HEK293 (cell line): ENCODE data around the gene AURKB.

Experiments used
- BCL11A ChIP-seq: fragments of 450-650 bp; formaldehyde crosslinking; IDR thresholded peaks from 2 replicates; pipeline ENCODE4 v1.5.1; 2016; ENCODE audit warnings: low read depth, missing biosample characterization, missing genetic modification characterization
- FEZF1 ChIP-seq: fragments of 450-650 bp; formaldehyde crosslinking; IDR thresholded peaks from 2 replicates; pipeline ENCODE4 v1.5.1; 2016; ENCODE audit warnings: missing biosample characterization, missing genetic modification characterization
- ZNF223 ChIP-seq: fragments of 450-650 bp; formaldehyde crosslinking; IDR thresholded peaks from 2 replicates; pipeline ENCODE4 v1.5.1; 2016; ENCODE audit warnings: missing biosample characterization, missing genetic modification characterization
- ZNF426 ChIP-seq: fragments of 450-650 bp; formaldehyde crosslinking; IDR thresholded peaks from 2 replicates; pipeline ENCODE4 v1.5.1; 2017; ENCODE audit warnings: missing biosample characterization, missing genetic modification characterization, mild to moderate bottlenecking, inconsistent platforms, moderate library complexity
- ZNF624 ChIP-seq: fragments of 450-650 bp; formaldehyde crosslinking; IDR thresholded peaks from 2 replicates; pipeline ENCODE4 v1.5.1; 2017; ENCODE audit warnings: missing biosample characterization, missing genetic modification characterization
- ZNF768 ChIP-seq: fragments of 450-650 bp; formaldehyde crosslinking; IDR thresholded peaks from 2 replicates; pipeline ENCODE4 v1.5.1; 2018; ENCODE audit warnings: missing biosample characterization, mild to moderate bottlenecking, missing genetic modification characterization
- TF ChIP-seq, protein P1 (sequence below): fragments of 450-650 bp; formaldehyde crosslinking; IDR thresholded peaks from 2 replicates; pipeline ENCODE4 v1.5.1; 2016; ENCODE audit warnings: missing biosample characterization, missing genetic modification characterization
- TF ChIP-seq, protein P2 (sequence below): fragments of 450-650 bp; formaldehyde crosslinking; IDR thresholded peaks from 2 replicates; pipeline ENCODE4 v1.5.1; 2016; ENCODE audit warnings: missing biosample characterization, missing genetic modification characterization
- TF ChIP-seq, protein P3 (sequence below): fragments of 450-650 bp; formaldehyde crosslinking; IDR thresholded peaks from 2 replicates; pipeline ENCODE4 v1.5.1; 2016; ENCODE audit warnings: missing biosample characterization, missing genetic modification characterization, borderline replicate concordance
- TF ChIP-seq, protein P4 (sequence below): fragments of 450-650 bp; formaldehyde crosslinking; optimal IDR thresholded peaks from 2 replicates; pipeline ENCODE3; 2016; ENCODE audit warnings: missing biosample characterization, mild to moderate bottlenecking, missing genetic modification characterization
- TF ChIP-seq, protein P5 (sequence below): fragments of 450-650 bp; formaldehyde crosslinking; IDR thresholded peaks from 2 replicates; pipeline ENCODE4 v1.5.0; 2017; ENCODE audit warnings: missing biosample characterization, missing genetic modification characterization, borderline replicate concordance

DNA sequence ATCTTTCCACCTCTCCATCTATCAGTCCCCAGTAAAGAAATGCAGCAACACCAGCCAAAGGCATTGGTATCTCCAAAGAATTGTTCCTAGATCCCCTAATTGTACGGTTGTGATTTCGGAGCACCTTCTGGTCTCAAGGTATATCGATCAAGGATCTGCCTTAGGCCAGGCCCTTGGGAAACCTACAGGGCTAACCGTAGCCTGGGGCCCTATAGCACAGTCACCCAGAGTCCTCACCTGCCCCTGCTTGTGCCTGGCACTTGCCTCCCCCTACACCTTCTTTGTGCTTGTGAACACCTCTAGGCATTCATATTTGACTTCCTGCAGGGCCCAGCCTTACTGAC, 16.8 kb upstream of the AURKB start:
- TF ChIP-seq ZNF223 (no peak), FEZF1 (no peak), ZNF768 (tag by site-specific recombination) (no peak), ZNF624 (tag by site-specific recombination) (no peak), BCL11A (no peak), ZNF426 (tag by site-specific recombination) (no peak)
- TF ChIP-seq, protein P1, sequence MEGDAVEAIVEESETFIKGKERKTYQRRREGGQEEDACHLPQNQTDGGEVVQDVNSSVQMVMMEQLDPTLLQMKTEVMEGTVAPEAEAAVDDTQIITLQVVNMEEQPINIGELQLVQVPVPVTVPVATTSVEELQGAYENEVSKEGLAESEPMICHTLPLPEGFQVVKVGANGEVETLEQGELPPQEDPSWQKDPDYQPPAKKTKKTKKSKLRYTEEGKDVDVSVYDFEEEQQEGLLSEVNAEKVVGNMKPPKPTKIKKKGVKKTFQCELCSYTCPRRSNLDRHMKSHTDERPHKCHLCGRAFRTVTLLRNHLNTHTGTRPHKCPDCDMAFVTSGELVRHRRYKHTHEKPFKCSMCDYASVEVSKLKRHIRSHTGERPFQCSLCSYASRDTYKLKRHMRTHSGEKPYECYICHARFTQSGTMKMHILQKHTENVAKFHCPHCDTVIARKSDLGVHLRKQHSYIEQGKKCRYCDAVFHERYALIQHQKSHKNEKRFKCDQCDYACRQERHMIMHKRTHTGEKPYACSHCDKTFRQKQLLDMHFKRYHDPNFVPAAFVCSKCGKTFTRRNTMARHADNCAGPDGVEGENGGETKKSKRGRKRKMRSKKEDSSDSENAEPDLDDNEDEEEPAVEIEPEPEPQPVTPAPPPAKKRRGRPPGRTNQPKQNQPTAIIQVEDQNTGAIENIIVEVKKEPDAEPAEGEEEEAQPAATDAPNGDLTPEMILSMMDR = no peak
- TF ChIP-seq, protein P2, sequence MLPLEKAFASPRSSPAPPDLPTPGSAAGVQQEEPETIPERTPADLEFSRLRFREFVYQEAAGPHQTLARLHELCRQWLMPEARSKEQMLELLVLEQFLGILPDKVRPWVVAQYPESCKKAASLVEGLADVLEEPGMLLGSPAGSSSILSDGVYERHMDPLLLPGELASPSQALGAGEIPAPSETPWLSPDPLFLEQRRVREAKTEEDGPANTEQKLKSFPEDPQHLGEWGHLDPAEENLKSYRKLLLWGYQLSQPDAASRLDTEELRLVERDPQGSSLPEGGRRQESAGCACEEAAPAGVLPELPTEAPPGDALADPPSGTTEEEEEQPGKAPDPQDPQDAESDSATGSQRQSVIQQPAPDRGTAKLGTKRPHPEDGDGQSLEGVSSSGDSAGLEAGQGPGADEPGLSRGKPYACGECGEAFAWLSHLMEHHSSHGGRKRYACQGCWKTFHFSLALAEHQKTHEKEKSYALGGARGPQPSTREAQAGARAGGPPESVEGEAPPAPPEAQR (tag by site-specific recombination) = no peak
- TF ChIP-seq, protein P3, sequence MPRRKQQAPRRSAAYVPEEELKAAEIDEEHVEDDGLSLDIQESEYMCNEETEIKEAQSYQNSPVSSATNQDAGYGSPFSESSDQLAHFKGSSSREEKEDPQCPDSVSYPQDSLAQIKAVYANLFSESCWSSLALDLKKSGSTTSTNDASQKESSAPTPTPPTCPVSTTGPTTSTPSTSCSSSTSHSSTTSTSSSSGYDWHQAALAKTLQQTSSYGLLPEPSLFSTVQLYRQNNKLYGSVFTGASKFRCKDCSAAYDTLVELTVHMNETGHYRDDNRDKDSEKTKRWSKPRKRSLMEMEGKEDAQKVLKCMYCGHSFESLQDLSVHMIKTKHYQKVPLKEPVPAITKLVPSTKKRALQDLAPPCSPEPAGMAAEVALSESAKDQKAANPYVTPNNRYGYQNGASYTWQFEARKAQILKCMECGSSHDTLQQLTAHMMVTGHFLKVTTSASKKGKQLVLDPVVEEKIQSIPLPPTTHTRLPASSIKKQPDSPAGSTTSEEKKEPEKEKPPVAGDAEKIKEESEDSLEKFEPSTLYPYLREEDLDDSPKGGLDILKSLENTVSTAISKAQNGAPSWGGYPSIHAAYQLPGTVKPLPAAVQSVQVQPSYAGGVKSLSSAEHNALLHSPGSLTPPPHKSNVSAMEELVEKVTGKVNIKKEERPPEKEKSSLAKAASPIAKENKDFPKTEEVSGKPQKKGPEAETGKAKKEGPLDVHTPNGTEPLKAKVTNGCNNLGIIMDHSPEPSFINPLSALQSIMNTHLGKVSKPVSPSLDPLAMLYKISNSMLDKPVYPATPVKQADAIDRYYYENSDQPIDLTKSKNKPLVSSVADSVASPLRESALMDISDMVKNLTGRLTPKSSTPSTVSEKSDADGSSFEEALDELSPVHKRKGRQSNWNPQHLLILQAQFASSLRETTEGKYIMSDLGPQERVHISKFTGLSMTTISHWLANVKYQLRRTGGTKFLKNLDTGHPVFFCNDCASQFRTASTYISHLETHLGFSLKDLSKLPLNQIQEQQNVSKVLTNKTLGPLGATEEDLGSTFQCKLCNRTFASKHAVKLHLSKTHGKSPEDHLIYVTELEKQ = no peak
- TF ChIP-seq, protein P4, sequence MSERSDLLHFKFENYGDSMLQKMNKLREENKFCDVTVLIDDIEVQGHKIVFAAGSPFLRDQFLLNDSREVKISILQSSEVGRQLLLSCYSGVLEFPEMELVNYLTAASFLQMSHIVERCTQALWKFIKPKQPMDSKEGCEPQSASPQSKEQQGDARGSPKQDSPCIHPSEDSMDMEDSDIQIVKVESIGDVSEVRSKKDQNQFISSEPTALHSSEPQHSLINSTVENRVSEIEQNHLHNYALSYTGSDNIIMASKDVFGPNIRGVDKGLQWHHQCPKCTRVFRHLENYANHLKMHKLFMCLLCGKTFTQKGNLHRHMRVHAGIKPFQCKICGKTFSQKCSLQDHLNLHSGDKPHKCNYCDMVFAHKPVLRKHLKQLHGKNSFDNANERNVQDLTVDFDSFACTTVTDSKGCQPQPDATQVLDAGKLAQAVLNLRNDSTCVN (tag by site-specific recombination) = no peak
- TF ChIP-seq, protein P5, sequence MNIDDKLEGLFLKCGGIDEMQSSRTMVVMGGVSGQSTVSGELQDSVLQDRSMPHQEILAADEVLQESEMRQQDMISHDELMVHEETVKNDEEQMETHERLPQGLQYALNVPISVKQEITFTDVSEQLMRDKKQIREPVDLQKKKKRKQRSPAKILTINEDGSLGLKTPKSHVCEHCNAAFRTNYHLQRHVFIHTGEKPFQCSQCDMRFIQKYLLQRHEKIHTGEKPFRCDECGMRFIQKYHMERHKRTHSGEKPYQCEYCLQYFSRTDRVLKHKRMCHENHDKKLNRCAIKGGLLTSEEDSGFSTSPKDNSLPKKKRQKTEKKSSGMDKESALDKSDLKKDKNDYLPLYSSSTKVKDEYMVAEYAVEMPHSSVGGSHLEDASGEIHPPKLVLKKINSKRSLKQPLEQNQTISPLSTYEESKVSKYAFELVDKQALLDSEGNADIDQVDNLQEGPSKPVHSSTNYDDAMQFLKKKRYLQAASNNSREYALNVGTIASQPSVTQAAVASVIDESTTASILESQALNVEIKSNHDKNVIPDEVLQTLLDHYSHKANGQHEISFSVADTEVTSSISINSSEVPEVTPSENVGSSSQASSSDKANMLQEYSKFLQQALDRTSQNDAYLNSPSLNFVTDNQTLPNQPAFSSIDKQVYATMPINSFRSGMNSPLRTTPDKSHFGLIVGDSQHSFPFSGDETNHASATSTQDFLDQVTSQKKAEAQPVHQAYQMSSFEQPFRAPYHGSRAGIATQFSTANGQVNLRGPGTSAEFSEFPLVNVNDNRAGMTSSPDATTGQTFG (tag by site-specific recombination) = no peak
